HG02943 (cell line): ENCODE results near the gene SLC4A3.
"Not testable (repeated sequence)": the region's sequence is repeated elsewhere in the genome, so short reads cannot be mapped to it uniquely, and the experiment has no call there.

Experiments used
- ATAC-seq: cut with Tn5 transposase; IDR thresholded peaks from one replicate; pipeline ENCODE4 v1.9.1; 2021; ENCODE audit warnings: mild to moderate bottlenecking, low read depth, moderate library complexity; ENCODE audit not compliant: unreplicated experiment

Gene SLC4A3

DNA sequence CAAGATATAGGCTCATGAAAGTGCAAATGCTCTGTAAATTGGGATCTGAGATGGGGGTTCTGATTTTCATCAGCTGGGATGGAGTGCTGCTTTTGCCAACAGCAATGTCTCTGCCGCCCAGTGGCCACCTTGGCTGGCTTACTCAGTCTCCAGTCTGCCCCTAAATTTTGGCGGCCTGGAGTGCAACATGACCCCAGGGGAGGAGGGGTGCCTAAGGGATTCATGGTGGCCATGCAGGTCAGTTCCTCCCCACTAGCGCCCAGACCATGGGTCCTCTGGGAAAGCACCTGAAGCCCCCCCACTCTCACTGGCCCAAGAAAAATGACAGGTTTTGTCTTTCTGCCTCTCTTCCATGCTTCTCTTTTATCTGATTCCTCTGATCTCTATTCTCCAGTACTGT is 45.0 kb downstream of the SLC4A3 start:
- no peak for ATAC-seq

- ATAC-seq = no peak
Observed at GRCh38 chr2:219675221-219675620, 47.8 kb downstream of the SLC4A3 start.

DNA sequence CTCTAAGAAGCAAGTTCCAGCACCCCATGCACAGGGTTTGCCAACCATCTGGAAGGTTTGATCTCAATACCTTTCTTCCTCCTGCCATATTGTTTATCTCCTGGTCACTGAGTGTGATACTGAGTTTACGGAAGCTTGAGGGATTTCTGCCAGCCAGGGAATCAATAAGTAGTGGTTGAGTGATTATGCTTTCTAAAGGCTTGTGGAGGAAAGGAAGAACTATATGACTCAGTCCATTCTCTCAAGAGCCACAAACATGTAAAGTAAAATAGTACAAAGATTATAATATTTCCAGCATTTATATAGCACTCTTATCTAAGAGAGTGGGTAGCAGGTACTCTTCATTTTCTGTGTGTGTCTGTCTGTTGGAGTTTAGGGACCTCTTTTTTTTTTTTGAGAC is 49.2 kb downstream of the SLC4A3 start:
- no peak for ATAC-seq

DNA sequence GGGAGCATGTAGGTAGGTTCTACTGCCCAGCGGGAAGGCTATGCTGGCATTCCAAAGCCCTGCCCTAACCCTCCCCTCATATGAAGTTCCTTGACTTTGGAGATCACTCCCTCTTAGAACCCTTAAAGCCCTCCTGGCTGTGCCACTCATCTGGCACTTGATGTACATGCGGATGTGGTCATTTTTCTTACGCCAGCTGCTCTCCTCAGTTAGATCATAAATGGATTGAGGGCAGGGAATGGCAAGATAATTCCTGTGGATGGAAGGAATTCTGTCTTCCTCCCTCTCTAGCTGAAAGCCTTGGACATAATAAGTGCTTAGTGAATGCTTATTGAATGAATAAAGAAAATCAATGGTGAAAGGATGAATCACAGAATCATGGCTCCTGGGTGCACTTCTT is 51.6 kb downstream of the SLC4A3 start:
- ATAC-seq = no peak

DNA sequence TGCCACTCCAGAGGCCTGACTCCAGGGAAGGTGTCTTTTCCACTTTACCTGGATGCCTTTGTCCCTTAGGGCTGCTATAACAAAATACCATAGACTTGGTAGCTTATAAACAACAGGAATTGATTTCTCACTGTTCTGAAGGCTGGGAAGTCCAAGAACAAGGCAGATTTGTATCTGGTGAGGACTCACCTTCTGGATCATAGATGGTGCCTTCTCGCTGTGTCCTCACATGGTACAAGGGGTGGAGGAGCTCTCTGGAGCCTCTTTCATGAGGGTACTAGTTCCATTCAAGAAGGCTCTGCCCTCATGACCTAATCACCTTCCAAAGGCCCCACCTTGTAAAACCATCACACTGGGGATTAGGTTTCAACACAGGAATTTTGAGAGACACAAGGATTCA is 52.1 kb downstream of the SLC4A3 start:
- no peak for ATAC-seq

- no peak for ATAC-seq
Observed at GRCh38 chr2:219680958-219681693, 53.7 kb downstream of the SLC4A3 start.

GRCh38 chr2:219681694-219682300 is 54.4 kb downstream of the SLC4A3 start:
- ATAC-seq = no peak

DNA sequence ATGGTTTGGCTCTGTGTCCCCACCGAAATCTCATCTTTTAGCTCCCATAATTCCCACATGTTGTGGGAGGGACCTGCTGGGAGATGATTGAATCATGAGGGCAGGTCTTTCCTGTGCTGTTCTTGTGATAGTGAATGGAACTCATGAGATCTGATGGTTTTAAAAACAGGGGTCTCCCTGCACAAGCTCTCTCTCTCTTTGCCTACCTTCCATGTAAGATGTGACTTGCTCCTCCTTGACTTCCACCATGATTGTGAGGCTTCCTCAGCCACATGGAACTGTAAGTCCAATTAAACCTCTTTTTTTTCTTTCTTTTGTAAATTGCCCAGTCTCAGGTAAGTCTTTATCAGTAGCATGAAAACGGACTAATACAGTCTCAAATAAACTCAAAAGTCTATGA is 56.0 kb downstream of the SLC4A3 start:
- ATAC-seq = not testable (repeated sequence)

DNA sequence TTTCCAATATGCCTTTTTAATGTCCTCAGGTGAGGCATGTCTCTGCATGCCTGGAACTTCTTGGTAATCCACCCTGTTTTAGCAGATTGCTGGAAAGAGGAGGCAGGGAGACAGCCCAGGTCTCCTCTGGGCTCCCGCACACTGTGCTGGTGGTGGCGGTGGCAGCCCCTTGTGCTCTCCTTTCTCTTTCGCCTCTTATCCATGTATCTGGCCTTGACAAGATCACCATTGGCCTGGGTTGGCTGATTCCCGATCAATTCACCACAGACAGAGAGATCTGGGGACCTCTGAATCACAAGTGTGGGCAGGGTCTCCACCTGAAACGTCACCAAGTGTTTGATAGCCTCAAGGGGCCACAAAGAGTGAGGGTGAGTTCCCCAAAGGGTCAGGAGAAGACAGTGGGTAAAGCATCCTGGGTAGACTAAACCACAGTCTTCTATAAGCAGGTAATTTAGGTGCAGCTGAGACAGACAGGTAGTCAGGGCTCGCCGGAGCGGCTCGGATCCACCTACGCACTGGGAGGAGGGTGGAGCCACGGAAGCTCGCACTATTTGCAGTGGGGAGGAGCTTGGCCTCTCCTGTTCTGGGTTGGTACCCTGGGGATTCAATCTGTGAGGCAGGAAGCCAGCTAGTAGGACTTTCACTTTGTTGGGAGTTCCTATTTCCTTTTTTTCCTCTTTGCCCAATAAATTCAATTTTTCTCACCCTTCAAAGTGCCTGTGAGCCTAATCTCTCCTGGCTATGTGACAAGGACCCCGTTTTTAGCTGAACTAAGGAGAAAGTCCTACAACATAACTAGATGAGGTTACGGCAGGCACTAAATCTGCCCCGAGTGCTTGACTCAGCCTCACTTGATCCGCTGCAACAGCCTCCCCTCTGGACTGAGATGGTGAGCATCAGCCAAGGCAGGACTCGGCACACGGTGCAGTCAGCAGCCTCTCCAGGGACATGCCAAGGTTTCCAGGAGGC is 57.6 kb downstream of the SLC4A3 start:
- peak; percentile 88 for ATAC-seq

DNA sequence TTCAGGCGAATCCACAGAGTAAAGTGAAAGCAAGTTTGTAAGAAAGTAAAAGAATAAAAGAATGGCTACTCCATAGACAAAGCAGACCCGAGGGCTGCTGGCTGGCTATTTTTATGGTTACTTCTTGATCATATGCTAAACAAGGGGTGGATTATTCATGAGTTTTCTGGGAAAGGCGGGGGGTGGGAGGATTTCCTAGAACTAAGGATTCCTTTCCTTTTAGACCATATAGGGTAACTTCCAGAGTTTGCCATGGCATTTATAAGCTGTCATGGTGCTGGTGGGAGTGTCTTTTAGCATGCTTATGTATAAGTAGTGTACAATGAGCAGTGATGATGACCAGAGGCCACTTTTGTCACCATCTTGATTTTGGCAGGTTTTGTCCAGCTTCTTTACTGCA is 59.8 kb downstream of the SLC4A3 start:
- ATAC-seq = no peak

- no peak for ATAC-seq
Observed at GRCh38 chr2:219687882-219688559, 60.6 kb downstream of the SLC4A3 start.

GRCh38 chr2:219688560-219689445 is 61.4 kb downstream of the SLC4A3 start:
- ATAC-seq = no peak

GRCh38 chr2:219689676-219690628 is 62.5 kb downstream of the SLC4A3 start:
- ATAC-seq = no peak

DNA sequence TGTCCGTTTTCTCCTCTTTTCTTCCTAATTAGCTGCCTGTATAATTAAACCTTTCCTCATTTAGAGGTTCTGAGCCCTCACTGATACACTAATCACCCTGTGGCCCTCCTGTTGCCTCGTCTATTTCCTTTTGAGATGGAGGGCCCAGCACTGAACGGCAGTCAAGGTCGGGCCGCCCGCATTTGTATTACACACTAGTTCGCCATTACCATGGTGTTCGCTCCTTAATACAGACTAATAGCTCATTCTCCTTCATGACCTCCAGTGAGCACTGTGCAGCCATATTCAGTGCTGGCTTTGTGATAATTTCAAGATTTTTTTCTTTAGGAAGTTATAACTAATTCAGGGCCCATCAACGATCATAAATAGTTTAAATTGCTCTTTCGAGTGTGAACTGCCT is 64.1 kb downstream of the SLC4A3 start:
- ATAC-seq = no peak
